ENCODE measurements around the gene TLCD3B. TPM values are rescaled to one million over a fixed set of nuclear protein-coding genes. Genes with fewer than 3 reads are reported as not detected.
"Not testable (repeated sequence)": the region's sequence is repeated elsewhere in the genome, so short reads cannot be mapped to it uniquely, and the experiment has no call there.

The TLCD3B gene
- total RNA-seq, 2 experiments from 2014 or later, result 7.1 to 7.2 TPM

DNA sequence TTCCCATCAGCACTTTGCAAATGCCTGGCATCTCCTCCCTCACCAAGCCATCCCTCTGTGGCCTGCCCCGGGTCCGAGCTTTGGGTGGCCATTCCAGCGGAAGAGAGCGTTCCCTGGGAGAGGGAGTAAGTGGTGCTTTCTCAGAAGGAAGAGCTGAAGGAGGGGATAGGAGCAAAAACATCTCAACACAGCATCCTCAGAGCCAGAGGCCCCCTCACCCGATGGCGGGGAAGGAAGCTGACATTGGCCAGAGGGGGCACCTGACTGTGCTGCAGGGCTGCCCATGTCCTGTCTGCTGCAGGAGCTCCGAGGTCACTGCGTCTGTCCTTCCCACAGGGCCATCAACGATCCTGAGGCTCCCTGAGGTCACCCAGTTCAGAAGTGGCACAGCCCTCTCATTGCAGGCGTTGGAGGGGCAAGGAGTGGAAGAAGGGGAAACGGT, 427 bp upstream of the TLCD3B start:
- CTCF ChIA-PET, result interaction anchor here (0.8 to 2.1 kb wide), 21 partner anchors 9 to 332 kb away, joined by 3 to 13 read pairs (median 5); partner anchors contain the start of genes ALDOA, C16orf92, KCTD13 and TBX6
- Mint-ChIP-seq H3K4me1 (peaks cover 19% of the 10 kb centered on the region), H3K27me3 (peaks cover 49% of the 10 kb centered on the region), H3K36me3 (ENCODE audit: low read depth) (peaks cover 3% of the 10 kb centered on the region), H3K4me3 (no peak overlapping the region), H3K27ac (no peak overlapping the region), H3K9me3 (no peaks in the 10 kb centered on the region)
- POLR2A ChIA-PET, result no interaction called here
- no peak for DNase-seq

DNA sequence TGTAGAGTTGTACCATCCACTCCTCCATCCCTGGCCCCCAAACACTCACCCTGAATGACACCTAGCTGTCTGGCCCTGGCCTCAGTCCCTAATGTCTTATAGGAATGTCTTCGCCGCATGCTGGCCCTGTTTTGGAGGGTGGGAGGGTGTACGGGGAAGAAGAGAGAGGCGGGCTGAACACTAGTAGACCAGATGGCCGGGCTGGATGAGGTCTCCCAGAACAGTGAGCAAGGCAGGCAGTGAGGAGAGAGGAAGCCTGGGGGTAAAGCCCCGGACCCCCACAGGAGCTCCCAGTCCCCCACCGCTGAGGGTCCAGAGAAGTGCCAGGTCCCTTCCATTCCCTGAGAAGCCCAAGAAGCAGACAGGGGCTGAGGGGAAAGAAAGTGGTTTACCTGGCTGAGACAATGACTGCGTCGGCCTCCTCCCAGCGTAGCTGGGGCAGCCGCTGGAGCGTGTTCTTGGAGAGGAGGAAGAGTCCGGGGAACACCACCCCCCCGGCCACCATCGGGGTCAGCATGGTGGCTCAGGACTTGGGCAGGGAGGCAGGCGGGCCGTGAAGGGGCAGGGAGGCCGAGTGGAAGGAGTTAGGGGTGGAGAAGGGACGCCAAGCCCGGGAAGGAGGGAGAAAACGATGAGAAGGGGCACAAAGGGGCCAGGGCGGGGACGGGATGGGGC, 923 bp downstream of the TLCD3B start:
- DNase-seq, result no peak
- H3K27me3 Mint-ChIP-seq, result peaks cover 48% of the 10 kb centered on the region

DNA sequence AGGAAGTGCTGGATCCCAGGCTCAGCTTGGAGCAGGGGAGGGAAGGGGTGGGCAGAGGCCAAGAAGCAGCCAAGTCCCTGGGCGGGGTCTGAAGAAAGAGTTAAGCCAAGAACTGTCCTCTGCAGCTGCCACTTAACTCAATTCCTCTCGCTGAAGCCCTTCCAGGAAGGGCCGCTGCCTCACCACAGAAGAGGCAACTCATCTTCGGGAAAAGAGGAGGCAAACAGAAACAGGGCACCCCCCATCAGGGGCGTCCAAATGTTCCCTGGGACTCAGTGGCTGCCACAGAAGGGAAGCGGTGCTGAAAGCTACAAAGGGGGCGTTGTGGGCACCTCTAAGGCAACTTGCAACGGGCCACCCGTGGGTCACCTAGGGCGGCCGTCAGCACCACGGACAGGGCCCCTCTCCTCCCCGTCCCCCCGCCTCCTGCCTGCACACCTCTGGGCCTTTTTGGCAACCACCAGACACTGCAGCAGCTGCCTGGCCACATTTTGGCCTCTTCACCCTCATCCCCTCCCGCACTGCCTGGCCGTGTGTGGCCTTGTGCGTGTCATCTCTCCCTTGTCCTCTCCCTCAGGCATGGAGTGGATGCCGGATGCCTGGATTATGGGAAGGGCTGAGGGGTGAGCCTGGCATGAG, 2.5 kb downstream of the TLCD3B start:
- Mint-ChIP-seq H3K9me3 (no peaks in the 10 kb centered on the region), H3K4me1 (peaks cover 10% of the 10 kb centered on the region), H3K4me3 (no peak overlapping the region), H3K27ac (no peak overlapping the region), H3K36me3 (ENCODE audit: low read depth) (peaks cover 3% of the 10 kb centered on the region), H3K27me3 (peaks cover 48% of the 10 kb centered on the region)
- POLR2A ChIA-PET, result interaction anchor here (0.5 kb wide), 1 partner anchor 351 kb away, joined by 4 read pairs; no protein-coding TSS in a partner anchor
- peak; percentile 32 for DNase-seq
- CTCF ChIA-PET, result interaction anchor here (0.6 kb wide), 1 partner anchor 12 kb away, joined by 3 read pairs; no protein-coding TSS in a partner anchor

More for the DNA sequence above, 923 bp downstream of the TLCD3B start:
- no peak overlapping the region for H3K4me3 Mint-ChIP-seq
- POLR2A ChIA-PET, result no interaction called here
- H3K4me1 Mint-ChIP-seq, result peaks cover 14% of the 10 kb centered on the region
- no peak overlapping the region for H3K27ac Mint-ChIP-seq
- H3K36me3 Mint-ChIP-seq (ENCODE audit: low read depth), result peaks cover 3% of the 10 kb centered on the region
- H3K9me3 Mint-ChIP-seq, result no peaks in the 10 kb centered on the region
- CTCF ChIA-PET, result no interaction called here

DNA sequence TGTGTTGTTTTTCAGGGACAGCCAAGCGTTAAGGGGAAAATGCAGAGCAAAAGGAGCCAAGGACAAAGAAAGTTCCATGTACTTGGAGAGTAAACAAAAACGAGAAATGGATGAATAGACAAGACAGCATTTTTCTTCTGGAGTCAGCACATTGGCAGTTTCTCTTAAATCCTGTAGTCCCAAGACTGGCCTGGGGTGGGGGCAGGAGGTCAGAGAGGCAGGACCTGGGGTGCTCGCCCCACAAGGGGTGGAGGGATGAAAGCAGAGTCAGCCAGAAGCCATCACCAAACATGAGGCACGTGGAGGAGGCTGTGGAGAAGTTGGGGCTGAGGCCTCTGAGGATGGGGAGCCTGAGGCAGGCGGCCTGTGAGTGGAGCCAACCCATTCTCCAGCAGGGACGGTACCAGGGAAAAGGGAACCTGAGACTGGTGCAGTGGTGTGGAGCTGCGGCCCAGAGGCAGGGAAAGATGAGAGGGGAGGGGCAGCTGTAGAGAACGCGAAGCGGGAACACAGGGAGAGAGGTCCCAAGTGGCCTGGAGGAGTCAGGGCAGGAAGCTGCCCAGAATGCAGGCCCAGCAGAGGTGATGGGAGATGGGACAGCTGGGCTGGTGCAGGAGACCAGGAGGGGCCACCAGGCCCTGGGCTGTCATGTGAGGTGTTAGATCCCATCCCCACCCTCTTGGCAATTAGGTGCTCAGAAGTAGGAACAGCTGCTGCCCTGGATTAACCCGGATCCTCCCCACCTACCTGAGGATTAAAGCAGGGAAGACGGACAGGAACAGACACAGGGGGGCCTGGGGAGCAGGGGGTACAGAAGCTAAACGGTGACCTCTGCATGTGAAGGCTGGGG, 3.3 kb downstream of the TLCD3B start:
- H3K9me3 Mint-ChIP-seq, result no peaks in the 10 kb centered on the region
- peaks cover 7% of the 10 kb centered on the region for H3K4me1 Mint-ChIP-seq
- POLR2A ChIA-PET, result interaction anchor here (0.5 kb wide), 1 partner anchor 350 kb away, joined by 4 read pairs; no protein-coding TSS in a partner anchor
- no peak overlapping the region for H3K4me3 Mint-ChIP-seq
- CTCF ChIA-PET, result interaction anchor here (0.6 kb wide), 1 partner anchor 11 kb away, joined by 3 read pairs; no protein-coding TSS in a partner anchor
- peaks cover 48% of the 10 kb centered on the region for H3K27me3 Mint-ChIP-seq
- no peak for DNase-seq
- H3K27ac Mint-ChIP-seq, result no peak overlapping the region
- H3K36me3 Mint-ChIP-seq (ENCODE audit: low read depth), result peaks cover 3% of the 10 kb centered on the region

- no peak for DNase-seq
- no peaks in the 10 kb centered on the region for H3K9me3 Mint-ChIP-seq
- ChIA-PET CTCF (interaction anchor here (0.6 kb wide), 1 partner anchor 197 kb away, joined by 4 read pairs; no protein-coding TSS in a partner anchor), POLR2A (no interaction called here)
- H3K4me3 Mint-ChIP-seq, result no peak overlapping the region
- no peak overlapping the region for H3K27ac Mint-ChIP-seq
- no peaks in the 10 kb centered on the region for H3K36me3 Mint-ChIP-seq (ENCODE audit: low read depth)
- peaks cover 38% of the 10 kb centered on the region for H3K27me3 Mint-ChIP-seq
- H3K4me1 Mint-ChIP-seq, result peaks cover 2% of the 10 kb centered on the region
Measured at GRCh38 chr16:30026449-30026848, 4.6 kb downstream of the TLCD3B start.

- no peak overlapping the region for H3K4me3 Mint-ChIP-seq
- peaks cover 42% of the 10 kb centered on the region for H3K27me3 Mint-ChIP-seq
- no peaks in the 10 kb centered on the region for H3K9me3 Mint-ChIP-seq
- CTCF ChIA-PET, result interaction anchor here (0.5 to 0.7 kb wide), 2 partner anchors 13 to 192 kb away, joined by 3 read pairs; no protein-coding TSS in a partner anchor
- POLR2A ChIA-PET, result no interaction called here
- H3K27ac Mint-ChIP-seq, result no peak overlapping the region
- peaks cover 9% of the 10 kb centered on the region for H3K4me1 Mint-ChIP-seq
- H3K36me3 Mint-ChIP-seq (ENCODE audit: low read depth), result no peaks in the 10 kb centered on the region
- no peak for DNase-seq
Measured at GRCh38 chr16:30025574-30025973, 5.5 kb downstream of the TLCD3B start.

GRCh38 chr16:30025156-30025555, 5.9 kb downstream of the TLCD3B start:
- Mint-ChIP-seq H3K4me1 (peaks cover 9% of the 10 kb centered on the region), H3K27ac (no peak overlapping the region), H3K36me3 (ENCODE audit: low read depth) (no peaks in the 10 kb centered on the region), H3K4me3 (no peak overlapping the region), H3K27me3 (peaks cover 43% of the 10 kb centered on the region), H3K9me3 (no peaks in the 10 kb centered on the region)
- POLR2A ChIA-PET, result no interaction called here
- CTCF ChIA-PET, result interaction anchor here (0.5 to 0.7 kb wide), 2 partner anchors 13 to 192 kb away, joined by 3 read pairs; no protein-coding TSS in a partner anchor
- no peak for DNase-seq

DNA sequence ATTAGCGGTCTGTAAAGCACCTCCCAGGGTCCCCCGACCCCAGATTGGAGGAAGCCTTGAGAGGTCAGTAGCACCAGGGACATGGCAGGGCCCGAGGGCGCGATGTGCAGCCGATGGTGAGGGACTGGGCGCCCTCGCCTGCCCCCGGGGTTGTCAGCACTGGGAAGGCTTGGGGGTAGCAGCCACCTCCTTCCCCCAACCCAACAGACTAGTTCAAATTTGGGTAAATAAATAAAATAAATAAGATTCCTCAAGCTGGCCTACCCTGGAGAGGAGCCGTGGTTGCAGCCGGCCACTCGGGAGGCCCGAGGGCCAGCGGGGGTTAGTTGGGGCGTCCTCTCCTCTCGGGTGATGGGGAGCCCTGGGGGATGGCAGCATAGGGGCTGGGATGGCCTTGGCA, 6.6 kb downstream of the TLCD3B start:
- ChIA-PET POLR2A (no interaction called here), CTCF (no interaction called here)
- Mint-ChIP-seq H3K27me3 (peaks cover 36% of the 10 kb centered on the region), H3K4me3 (no peak overlapping the region), H3K27ac (no peak overlapping the region), H3K4me1 (peaks cover 9% of the 10 kb centered on the region), H3K36me3 (ENCODE audit: low read depth) (no peaks in the 10 kb centered on the region), H3K9me3 (no peaks in the 10 kb centered on the region)
- DNase-seq, result no peak

DNA sequence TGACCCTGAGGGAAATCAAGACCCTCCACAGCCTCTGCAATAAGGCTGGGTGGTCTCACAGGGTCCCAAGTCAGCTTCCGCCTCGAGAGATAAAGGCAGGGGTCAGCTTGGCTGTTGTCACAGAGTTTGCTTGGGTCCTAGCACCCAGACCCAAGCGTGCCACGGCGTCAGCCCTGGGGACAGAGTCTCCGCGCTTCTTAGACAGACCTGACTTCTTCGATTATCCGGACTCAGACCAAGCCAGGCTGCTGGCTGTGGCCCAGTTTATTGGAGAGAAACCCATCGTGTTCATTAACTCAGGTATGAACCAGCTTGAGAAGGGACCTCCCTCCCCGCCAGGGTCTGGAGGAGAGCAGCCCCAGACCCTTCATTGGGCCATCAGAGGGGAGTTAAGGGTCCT, 7.5 kb downstream of the TLCD3B start:
- Mint-ChIP-seq H3K36me3 (ENCODE audit: low read depth) (no peaks in the 10 kb centered on the region), H3K4me1 (peaks cover 9% of the 10 kb centered on the region), H3K27ac (no peak overlapping the region), H3K27me3 (peaks cover 31% of the 10 kb centered on the region), H3K9me3 (no peaks in the 10 kb centered on the region), H3K4me3 (no peak overlapping the region)
- CTCF ChIA-PET, result interaction anchor here (0.9 to 1.9 kb wide), 4 partner anchors 8 to 115 kb away, joined by 3 to 8 read pairs (median 3); partner anchors contain the start of gene TLCD3B
- POLR2A ChIA-PET, result no interaction called here
- DNase-seq, result no peak

DNA sequence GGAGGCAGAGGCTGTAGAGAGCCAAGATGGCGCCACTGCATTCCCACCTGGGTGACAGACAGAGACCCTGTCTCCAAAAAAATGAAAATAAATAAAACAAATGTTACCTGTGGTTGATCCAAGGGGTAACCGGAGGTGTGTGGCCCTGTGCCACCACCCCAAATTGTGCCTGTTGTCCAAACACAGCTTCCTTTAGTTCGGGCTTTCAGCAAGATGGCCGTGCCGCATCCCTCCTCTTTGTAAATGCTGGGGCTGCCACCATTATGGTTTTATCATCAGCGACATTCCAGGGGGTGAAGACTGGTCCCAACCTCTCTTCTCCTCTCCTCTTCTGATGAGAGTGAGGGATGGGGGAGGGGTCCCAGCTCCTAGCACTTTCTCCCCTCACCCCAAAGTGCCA, 8.2 kb downstream of the TLCD3B start, which contains the start of gene C16orf92:
TSS of gene C16orf92 (plus strand) at position 312 of the 400 bp plus-strand sequence. CDS start 143 bp downstream, outside the sequence.
- POLR2A ChIA-PET, result no interaction called here
- CTCF ChIA-PET, result interaction anchor here (0.6 to 1.9 kb wide), 5 partner anchors 9 to 426 kb away, joined by 3 to 8 read pairs (median 3); partner anchors contain the start of gene TLCD3B
- Mint-ChIP-seq H3K27ac (no peak within 1 kb of the TSS), H3K4me1 (peaks cover 9% of the 10 kb centered on the region), H3K9me3 (no peaks in the 10 kb centered on the region), H3K36me3 (ENCODE audit: low read depth) (no peaks in the 10 kb centered on the region), H3K4me3 (no peak within 1 kb of the TSS), H3K27me3 (peaks cover 24% of the 10 kb centered on the region)
- DNase-seq, result no peak

GRCh38 chr16:30018731-30019158, 12.3 kb downstream of the TLCD3B start:
- POLR2A ChIA-PET, result interaction anchor here (0.5 kb wide), 1 partner anchor 192 kb away, joined by 3 read pairs; no protein-coding TSS in a partner anchor
- H3K9me3 Mint-ChIP-seq, result no peaks in the 10 kb centered on the region
- CTCF ChIA-PET, result interaction anchor here (0.5 to 1.3 kb wide), 5 partner anchors 11 to 337 kb away, joined by 3 to 4 read pairs (median 3); no protein-coding TSS in a partner anchor
- DNase-seq, result no peak
- H3K4me3 Mint-ChIP-seq, result no peak overlapping the region
- H3K4me1 Mint-ChIP-seq, result peaks cover 9% of the 10 kb centered on the region
- H3K36me3 Mint-ChIP-seq (ENCODE audit: low read depth), result no peaks in the 10 kb centered on the region
- H3K27me3 Mint-ChIP-seq, result peaks cover 17% of the 10 kb centered on the region
- H3K27ac Mint-ChIP-seq, result no peak overlapping the region

DNA sequence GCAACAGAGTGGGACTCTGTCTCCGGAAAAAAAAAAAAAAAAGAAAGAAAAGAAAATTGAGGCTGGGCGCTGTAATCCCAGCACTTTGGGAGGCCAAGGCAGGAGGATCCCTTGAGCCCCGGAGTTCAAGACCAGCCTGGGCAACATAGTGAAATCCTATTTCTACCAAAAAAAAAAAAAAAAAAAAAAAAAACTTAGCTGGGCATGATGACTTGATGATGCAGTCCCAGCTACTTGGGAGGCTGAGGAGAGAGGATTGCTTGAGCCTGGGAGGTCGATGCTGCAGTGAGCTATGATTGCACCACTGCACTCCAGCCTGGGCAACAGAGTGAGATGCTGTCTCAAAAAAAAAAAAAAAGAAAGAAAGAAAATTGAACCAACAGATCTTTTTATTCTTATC, 13.1 kb downstream of the TLCD3B start:
- H3K4me1 Mint-ChIP-seq; DNase-seq; H3K27ac Mint-ChIP-seq; POLR2A ChIA-PET; H3K9me3 Mint-ChIP-seq; H3K36me3 Mint-ChIP-seq (ENCODE audit: low read depth); H3K4me3 Mint-ChIP-seq: not testable (repeated sequence)
- peaks cover 18% of the 10 kb centered on the region for H3K27me3 Mint-ChIP-seq
- CTCF ChIA-PET, result interaction anchor here (0.6 to 1.8 kb wide), 4 partner anchors 11 to 216 kb away, joined by 3 to 8 read pairs (median 4); no protein-coding TSS in a partner anchor
